Heart right ventricle (tissue), 16 donors: ENCODE results near the gene SMAD3. TPM values are rescaled to one million over a fixed set of nuclear protein-coding genes. Genes with fewer than 3 reads are reported as not detected.

Experiments
- ATAC-seq, 8 donors: fragments of 200-7000 bp; cut with Tn5 transposase; one replicate each; pipeline ENCODE4 v1.9.1; 2020; ENCODE audit warnings: mild to moderate bottlenecking in 8 of 8, moderate library complexity in 8 of 8, moderate number of reproducible peaks in 1 of 8
- DNase-seq, 2 donors: peaks; one replicate each; pipeline ENCODE4 v3.0.0-alpha.2; 2020
- H3K27ac ChIP-seq, 10 donors: fragments of 200-600 bp; sonication (generic) in 2 of 10; one replicate each; pipeline versions ENCODE4 v1.5.0 to v1.8.0; 2020 to 2022; ENCODE audit warnings: mild to moderate bottlenecking in 3 of 10
- H3K27me3 ChIP-seq, 7 donors: fragments of 200-600 bp; one replicate each; pipeline ENCODE4 v1.8.0; 2021 to 2022; ENCODE audit warnings: mild to moderate bottlenecking in 2 of 7
- H3K36me3 ChIP-seq, 9 donors: fragments of 200-600 bp; sonication (generic) in 1 of 9; one replicate each; pipeline versions ENCODE4 v1.5.0 to v1.8.0; 2020 to 2022; ENCODE audit warnings: mild to moderate bottlenecking in 2 of 9
- H3K4me1 ChIP-seq, 9 donors: fragments of 200-600 bp; sonication (generic) in 1 of 9; one replicate each; pipeline versions ENCODE4 v1.5.0 to v1.8.0; 2020 to 2022; ENCODE audit warnings: mild to moderate bottlenecking in 4 of 9
- H3K4me3 ChIP-seq, 10 donors: fragments of 200-600 bp; sonication (generic) in 2 of 10; one replicate each; pipeline versions ENCODE4 v1.5.0 to v1.8.0; 2020 to 2022; ENCODE audit warnings: mild to moderate bottlenecking in 7 of 10, moderate library complexity in 2 of 10
- H3K9me3 ChIP-seq, 11 donors: fragments of 200-600 bp in 10 of 11; sonication (generic) in 2 of 11; one replicate each; pipeline versions ENCODE4 v1.5.0 to v1.8.0; 2013 to 2022; ENCODE audit warnings: mild to moderate bottlenecking in 2 of 11, control low read depth in 1 of 11, moderate library complexity in 1 of 11
- CTCF ChIP-seq, 9 donors: fragments of 200-600 bp; sonication (generic) in 2 of 9; IDR thresholded peaks; one replicate each; pipeline versions ENCODE4 v1.5.0 to v1.8.0; 2021 to 2022; ENCODE audit warnings: antibody characterized with exemption in 9 of 9, mild to moderate bottlenecking in 5 of 9, moderate library complexity in 1 of 9
- WGBS, 2 donors: extraction: QIAGEN DNeasy Blood & Tissue Kit; methylation state at CpG; one replicate each; pipeline ENCODE4 v1.1.7; 2013; ENCODE audit warnings: inconsistent platforms in 1 of 2; 5-methylcytosine and 5-hydroxymethylcytosine counted together
- intact Hi-C, 10 donors: fragments of 100-400 bp; cut with DNase I; formaldehyde crosslinking; loops; one replicate each; pipeline versions ENCODE4 v1.11.1 to v1.14.2; 2022
- polyA plus RNA-seq, 2 donors: library from polyadenylated mRNA; stranded (reverse); fragments of 200-250 nt; gene quantifications; one replicate each; pipeline ENCODE4 v1.2.3, GENCODE V29; 2013
- total RNA-seq, 10 donors: library from RNA; stranded (reverse); fragmentation: NEBNext Ultra II Directional in 3 of 10; extraction: Animal tissue kit (Norgen Biotek cat#: 25700) in 3 of 10; gene quantifications; one replicate each; pipeline versions ENCODE4 v1.2.1 to v1.2.4, GENCODE V29; 2021 to 2023
- donor health status: Arrhythmogenic right ventricular cardiomyopathy.
- donor health status: ischemic (EF 13 %, LVEDD 7.1; RV severe dilation, severe dysfunction).
- donor health status: healthy with polysubstance abuse.
- donor health status: DM: no; HTN: yes; CAD: no.
- donor health status: DM: no; HTN: no; CAD: no.
- donor health status: ischemic (EF 25% LVEDD 6.9; RV normal size, moderate dysfunction).
- donor health status: ischemic (EF 25% LVEDD 5.7; RV mildly dilated, moderate dysfunction).
- donor health status: healthy.
- donor health status: DM: yes; HTN: yes; CAD: no.
- donor health status: Ischemic cardiomyopathy.
- donor health status: ischemic (EF 35%, LVEDD 5.7; RV mildly dilated, moderate dysfunction).
- donor health status: nonischemic (EF 11% LVEDD 7.7; RV severe dilation, severe dysfunction).
- donor health status: DM: yes; HTN: yes; CAD: no.
- donor health status: PGD.
- donor health status: ischemic (EF 29% LVEDD 5.4; RV normal size, mild dysfunction).
- donor health status: nonischemic (EF 23%, LVEDD 6.1; RV moderate dilation, normal function).

The SMAD3 gene
- total and polyA plus RNA-seq, 12 donors = 6.2 to 44.8 (median 15.5) TPM

DNA sequence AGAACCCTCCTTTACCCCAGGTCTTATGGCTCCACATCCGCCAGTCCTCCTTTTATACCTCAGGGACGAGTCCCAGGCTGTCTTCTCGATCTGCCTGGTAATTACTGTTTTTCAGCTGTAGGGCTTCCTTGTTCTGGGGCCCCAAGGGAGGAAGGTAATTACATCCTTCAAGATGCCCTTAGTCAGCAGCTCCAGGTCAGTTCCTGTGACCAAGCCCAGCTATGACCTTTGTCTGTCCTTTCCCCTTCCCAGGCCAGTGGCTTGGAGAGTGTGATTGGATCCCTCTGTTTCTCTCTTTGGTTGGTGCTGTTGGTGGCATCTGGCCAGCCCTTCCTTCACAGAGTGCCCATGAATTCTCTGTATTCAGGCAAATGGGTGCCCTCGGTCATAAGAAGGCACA lies 96.5 kb downstream of the SMAD3 start:
- Histone ChIP-seq H3K9me3 (no peaks in the 10 kb centered on the region), H3K4me3 (no peak overlapping the region), H3K36me3 (peaks cover 0 to 25% (median 0%) of the 10 kb centered on the region in 9 donors), H3K4me1 (peaks cover 5 to 77% (median 59%) of the 10 kb centered on the region in 9 donors), H3K27me3 (no peaks in the 10 kb centered on the region), H3K27ac (peak overlapping the region in 2 of 10 donors; percentile 9 to 14)
- 73 to 82% methylated on average over 4 of the region's 4 CpGs for WGBS, 2 donors
- intact Hi-C loops = no loop called here
- TF ChIP-seq CTCF (IDR thresholded peaks at IDR 0.05) = no peak
- ATAC-seq (no peak), DNase-seq (no peak)

GRCh38 chr15:67163180-67163579 lies 97.8 kb downstream of the SMAD3 start:
- WGBS, 2 donors = 98 to 99% methylated on average over 6 of the region's 6 CpGs
- no peak for DNase-seq
- Histone ChIP-seq H3K27me3 (no peaks in the 10 kb centered on the region), H3K27ac (no peak overlapping the region), H3K9me3 (no peaks in the 10 kb centered on the region), H3K4me1 (peaks cover 10 to 81% (median 59%) of the 10 kb centered on the region in 9 donors), H3K36me3 (peaks cover 0 to 38% (median 0%) of the 10 kb centered on the region in 9 donors), H3K4me3 (no peak overlapping the region)
- no peak for ATAC-seq
- intact Hi-C loops = no loop called here
- TF ChIP-seq CTCF (IDR thresholded peaks at IDR 0.05) = no peak

- intact Hi-C loops = no loop called here
- Histone ChIP-seq H3K4me3 (no peak overlapping the region), H3K4me1 (peaks cover 10 to 80% (median 56%) of the 10 kb centered on the region in 9 donors), H3K36me3 (peaks cover 0 to 50% (median 0%) of the 10 kb centered on the region in 9 donors), H3K9me3 (no peaks in the 10 kb centered on the region), H3K27me3 (no peaks in the 10 kb centered on the region), H3K27ac (peak overlapping the region in 9 of 10 donors; percentile 19 to 74 (median 50))
- WGBS, 2 donors = 36 to 39% methylated on average over 5 of the region's 5 CpGs
- ATAC-seq (peak in 7 of 8 donors; percentile 25 to 75 (median 44)), DNase-seq (peak in 1 of 2 donors; percentile 50)
- TF ChIP-seq CTCF (IDR thresholded peaks at IDR 0.05) = no peak
Observed at GRCh38 chr15:67164401-67164791, 99.0 kb downstream of the SMAD3 start.

- DNase-seq = no peak
- H3K9me3 ChIP-seq = no peaks in the 10 kb centered on the region
- H3K27me3 ChIP-seq = no peaks in the 10 kb centered on the region
- peaks cover 0 to 55% (median 0%) of the 10 kb centered on the region in 9 donors for H3K36me3 ChIP-seq
- TF ChIP-seq CTCF (IDR thresholded peaks at IDR 0.05) = peak in 2 of 9 donors; percentile 9 to 13
- WGBS, 2 donors = 72 to 80% methylated on average over 17 of the region's 17 CpGs
- intact Hi-C loops = no loop called here
- ATAC-seq = peak in 5 of 8 donors; percentile 5 to 29 (median 13)
- no peak overlapping the region for H3K4me3 ChIP-seq
- H3K4me1 ChIP-seq = peaks cover 10 to 80% (median 56%) of the 10 kb centered on the region in 9 donors
- H3K27ac ChIP-seq = peak overlapping the region in 9 of 10 donors; percentile 19 to 74 (median 50)
Observed at GRCh38 chr15:67164811-67165253, 99.4 kb downstream of the SMAD3 start.
